HCT116 (cell line): ENCODE data around the gene GP9. TPM values are rescaled to one million over a fixed set of nuclear protein-coding genes. Genes with fewer than 3 reads are reported as not detected.

Source experiments
- ATAC-seq: fragments of 200-7000 bp; cut with Tn5 transposase; 2 replicates; pipeline ENCODE4 v1.9.1; 2020; ENCODE audit warnings: mild to moderate bottlenecking, moderate library complexity
- BruUV-seq: library from RNA; stranded (reverse); fragments of 400-500 nt; replicated peaks from 2 replicates; lab custom pipeline; 2021; lab: Mats Ljungman, UMichigan
- CTCF ChIA-PET: fragments of 300-600 bp; sonication (Branson Sonifier 250); formaldehyde crosslinking; loops from one replicate; lab custom pipeline; 2021; ENCODE audit warnings: antibody characterized with exemption; lab: Charles Lee
- POLR2A ChIA-PET: fragments of 300-600, 350-600 bp; sonication (Branson Sonifier 250); formaldehyde crosslinking; loops from one replicate; lab custom pipeline; 2021; ENCODE audit warnings: antibody characterized with exemption; lab: Charles Lee
- RAD21 ChIA-PET, 2 experiments: fragments of 300-600 bp; sonication (Branson Sonifier 250); formaldehyde crosslinking; loops; one replicate each; lab custom pipeline; 2023; ENCODE audit warnings: low total read pairs in 2 of 2; ENCODE audit not compliant: uncharacterized antibody in 2 of 2, unreplicated experiment in 2 of 2, low non-redundant PET in 1 of 2; lab: Charles Lee
- DNase-seq: peaks from one replicate; pipeline ENCODE4 v3.0.0-alpha.2; 2010; ENCODE audit warnings: low read depth, low spot score
- H2AFZ ChIP-seq: fragments of 200-600 bp; shearing (Covaris generic), sonication (generic); 2 replicates; pipeline ENCODE4 v1.6.1; 2017; ENCODE audit warnings: low read depth, mixed run types, mixed read lengths, antibody characterized with exemption, low read length; ENCODE audit not compliant: poor library complexity, severe bottlenecking
- H3K27ac ChIP-seq: 2 replicates; pipeline ENCODE4 v1.5.1; 2012; ENCODE audit warnings: low read depth, low read length
- H3K27me3 ChIP-seq: fragments of 200-600 bp; sonication (generic); 2 replicates; pipeline ENCODE4 v1.6.1; 2016; ENCODE audit warnings: mixed run types, low read length, mixed read lengths; ENCODE audit not compliant: insufficient read depth
- H3K36me3 ChIP-seq, 2 experiments: fragments of 200-500 bp in 1 of 2; fragments of 200-600 bp in 1 of 2; sonication (Bioruptor generic) in 1 of 2; sonication (generic) in 1 of 2; 2 replicates each; pipeline versions ENCODE4 v1.5.1 to v1.6.1; 2014 to 2016; ENCODE audit warnings: low read length in 2 of 2, inconsistent platforms in 1 of 2, mixed read lengths in 1 of 2, mixed run types in 1 of 2; ENCODE audit not compliant: insufficient read depth in 2 of 2, control insufficient read depth in 1 of 2
- H3K4me1 ChIP-seq, 2 experiments: fragments of 200-600 bp in 1 of 2; sonication (generic) in 1 of 2; 2 replicates each; pipeline versions ENCODE4 v1.5.1 to v1.6.1; 2012 to 2017; ENCODE audit warnings: low read length in 2 of 2, inconsistent platforms in 1 of 2, mild to moderate bottlenecking in 1 of 2, mixed read lengths in 1 of 2, mixed run types in 1 of 2, moderate library complexity in 1 of 2; ENCODE audit not compliant: insufficient read depth in 2 of 2, control insufficient read depth in 1 of 2
- H3K4me2 ChIP-seq: fragments of 200-600 bp; sonication (generic); 2 replicates; pipeline ENCODE4 v1.6.1; 2017; ENCODE audit warnings: mixed run types, low read length, mixed read lengths
- H3K4me3 ChIP-seq, 2 experiments: fragments of 200-600 bp in 1 of 2; sonication (generic) in 1 of 2; replicated peaks in 1 of 2; 2 replicates each; pipeline ENCODE4 v1.5.1; 2011 to 2016; ENCODE audit warnings: low read length in 2 of 2, control low read depth in 1 of 2, low read depth in 1 of 2, mild to moderate bottlenecking in 1 of 2, mixed read lengths in 1 of 2, mixed run types in 1 of 2
- H3K79me2 ChIP-seq: fragments of 200-600 bp; sonication (generic); 2 replicates; pipeline ENCODE4 v1.6.1; 2017; ENCODE audit warnings: mild to moderate bottlenecking, mixed run types, low read length, moderate library complexity, mixed read lengths; ENCODE audit not compliant: insufficient read depth
- H3K9ac ChIP-seq: fragments of 200-600 bp; sonication (generic); 2 replicates; pipeline ENCODE4 v1.6.1; 2016; ENCODE audit warnings: low read length, mixed read lengths
- H3K9me2 ChIP-seq: fragments of 200-600 bp; sonication (generic), shearing (Covaris generic); 2 replicates; pipeline ENCODE4 v1.6.1; 2017; ENCODE audit warnings: mixed run types, mild to moderate bottlenecking, moderate library complexity; ENCODE audit not compliant: insufficient read depth
- H3K9me3 ChIP-seq, 2 experiments: fragments of 200-500 bp in 1 of 2; fragments of 200-600 bp in 1 of 2; sonication (Bioruptor generic) in 1 of 2; sonication (generic) in 1 of 2; 2 replicates each; pipeline ENCODE4 v1.6.1; 2014 to 2017; ENCODE audit warnings: low read length in 2 of 2, mixed read lengths in 2 of 2, inconsistent platforms in 1 of 2, low read depth in 1 of 2, mild to moderate bottlenecking in 1 of 2, mixed run types in 1 of 2, moderate library complexity in 1 of 2; ENCODE audit not compliant: control insufficient read depth in 1 of 2, insufficient read depth in 1 of 2
- H4K20me1 ChIP-seq: fragments of 200-600 bp; sonication (generic), shearing (Covaris generic); 2 replicates; pipeline ENCODE4 v1.6.1; 2017; ENCODE audit warnings: mixed run types, mild to moderate bottlenecking, moderate library complexity; ENCODE audit not compliant: insufficient read depth
- CBX3 ChIP-seq: IDR thresholded peaks from 2 replicates; pipeline ENCODE4 v1.6.1; 2012; ENCODE audit warnings: low read depth
- CEBPB ChIP-seq: IDR thresholded peaks from 2 replicates; pipeline ENCODE4 v1.6.1; 2012; ENCODE audit warnings: low read depth
- CTCF ChIP-seq, 3 experiments: fragments of 200-600 bp in 1 of 3; sonication (generic) in 1 of 3; IDR thresholded peaks in 2 of 3; conservative IDR thresholded peaks in 1 of 3; 2 replicates each; pipeline ENCODE4 v1.5.1; 2012 to 2017; ENCODE audit warnings: low read depth in 2 of 3, low read length in 2 of 3, antibody characterized with exemption in 1 of 3, borderline replicate concordance in 1 of 3, control low read depth in 1 of 3, mild to moderate bottlenecking in 1 of 3, mixed read lengths in 1 of 3, mixed run types in 1 of 3, moderate library complexity in 1 of 3; ENCODE audit not compliant: insufficient read depth in 1 of 3
- EGR1 ChIP-seq: IDR thresholded peaks from 2 replicates; pipeline ENCODE4 v1.6.1; 2012; ENCODE audit warnings: low read depth
- ELF1 ChIP-seq: IDR thresholded peaks from 2 replicates; pipeline ENCODE4 v1.6.1; 2012; ENCODE audit warnings: low read depth, borderline replicate concordance
- EZH2 ChIP-seq: fragments of 200-600 bp; sonication (generic); IDR thresholded peaks from 2 replicates; pipeline ENCODE4 v1.6.1; 2017; ENCODE audit warnings: antibody characterized with exemption, mixed run types
- EZH2phosphoT487 ChIP-seq: fragments of 200-600 bp; IDR thresholded peaks from 2 replicates; pipeline ENCODE4 v1.6.1; 2018; ENCODE audit warnings: antibody characterized with exemption, borderline replicate concordance
- FOSL1 ChIP-seq: IDR thresholded peaks from 2 replicates; pipeline ENCODE4 v1.6.1; 2012; ENCODE audit warnings: low read depth
- POLR2A ChIP-seq: IDR thresholded peaks from 2 replicates; pipeline ENCODE4 v1.7.0; 2011; ENCODE audit warnings: borderline replicate concordance; ENCODE audit not compliant: insufficient read depth, insufficient read length; ENCODE audit errors: extremely low read depth
- POLR2AphosphoS5 ChIP-seq: IDR thresholded peaks from 2 replicates; pipeline ENCODE4 v1.6.1; 2011; ENCODE audit warnings: mild to moderate bottlenecking, low read depth, low read length, moderate library complexity
- SIN3A ChIP-seq: IDR thresholded peaks from 2 replicates; pipeline ENCODE4 v1.6.1; 2012; ENCODE audit warnings: low read depth
- SP1 ChIP-seq: IDR thresholded peaks from 2 replicates; pipeline ENCODE4 v1.6.1; 2012; ENCODE audit warnings: low read depth
- SRF ChIP-seq: IDR thresholded peaks from 2 replicates; pipeline ENCODE4 v1.6.1; 2012; ENCODE audit warnings: low read depth
- TCF7L2 ChIP-seq: IDR thresholded peaks from 2 replicates; pipeline ENCODE4 v1.7.0; 2011; ENCODE audit warnings: borderline replicate concordance, inconsistent platforms; ENCODE audit not compliant: insufficient read depth, insufficient read length; ENCODE audit errors: extremely low read depth
- YY1 ChIP-seq: IDR thresholded peaks from 2 replicates; pipeline ENCODE4 v1.6.1; 2011; ENCODE audit warnings: low read length, low read depth, moderate library complexity, mild to moderate bottlenecking; ENCODE audit not compliant: insufficient replicate concordance; ENCODE audit errors: extremely low read depth
- ZBTB33 ChIP-seq: IDR thresholded peaks from 2 replicates; pipeline ENCODE4 v1.6.1; 2011; ENCODE audit warnings: mild to moderate bottlenecking, low read length, moderate library complexity; ENCODE audit not compliant: insufficient replicate concordance; ENCODE audit errors: extremely low read depth
- ZFX ChIP-seq: fragments of 450-650 bp; IDR thresholded peaks from 2 replicates; pipeline ENCODE4 v1.6.1; 2017
- ZNF274 ChIP-seq: fragments of 200-500 bp; sonication (Bioruptor generic); IDR thresholded peaks from 2 replicates; pipeline ENCODE4 v1.6.1; 2014; ENCODE audit warnings: mild to moderate bottlenecking, low read depth, low read length, inconsistent platforms
- intact Hi-C: fragments of 100-400 bp; cut with micrococcal nuclease; formaldehyde crosslinking; loops from 2 replicates; pipeline ENCODE4 v1.10.0; 2022
- total RNA-seq: library from RNA; stranded (reverse); gene quantifications from one replicate; pipeline ENCODE4 v1.2.1, GENCODE V29; 2021; ENCODE audit not compliant: unreplicated experiment

Gene GP9
- total RNA-seq, 1 experiment from 2014 or later: not detected

GRCh38 chr3:129059311-129059958 is 1.1 kb upstream of the GP9 start (continued):
- TF ChIP-seq ZBTB33: no peak
- TF ChIP-seq POLR2A: no peak
- TF ChIP-seq SIN3A: no peak
- no peak for TF ChIP-seq SP1
- no peak for TF ChIP-seq EZH2
- TF ChIP-seq, all 23 proteins: peak for 0

GRCh38 chr3:129061023-129061887 is 676 bp downstream of the GP9 start:
- Histone ChIP-seq H3K27ac (no peak overlapping the region), H3K36me3 (no peaks in the 10 kb centered on the region), H3K79me2 (no peaks in the 10 kb centered on the region), H4K20me1 (no peaks in the 10 kb centered on the region), H3K9ac (no peak overlapping the region), H3K9me2 (no peaks in the 10 kb centered on the region), H3K27me3 (no peaks in the 10 kb centered on the region), H3K4me1 (peaks cover 0 to 8% of the 10 kb centered on the region in 2 experiments; a peak in 1 of 4 replicates), H3K4me3 (no peak overlapping the region), H2AFZ (no peak overlapping the region), H3K9me3 (no peaks in the 10 kb centered on the region), H3K4me2 (no peak overlapping the region)
- ChIA-PET CTCF (no interaction called here), RAD21 (no interaction called here), POLR2A (no interaction called here)
- intact Hi-C loops: no loop called here
- no TSS peak for BruUV-seq
- no peak for ATAC-seq
- no peak for DNase-seq
- TF ChIP-seq ZBTB33 (no peak), CTCF (IDR thresholded peaks at IDR 0.05 in 2 of 3, conservative IDR thresholded peaks at IDR 0.05 in 1 of 3; ENCODE audit: borderline replicate concordance in 1 of 3, insufficient read depth in 1 of 3, low read depth in 2 of 3, low read length in 2 of 3) (no peak), EGR1 (no peak), ZFX (no peak), EZH2phosphoT487 (no peak), ELF1 (no peak), EZH2 (no peak), FOSL1 (no peak), CBX3 (no peak), YY1 (no peak), SP1 (no peak), ZNF274 (no peak), POLR2AphosphoS5 (no peak), CEBPB (no peak), SRF (no peak), TCF7L2 (no peak)
